HuH-7 (cell line): ENCODE data around the gene CIB4.

Source experiments
- DNase-seq: peaks from one replicate; pipeline ENCODE4 v3.0.0; 2011; ENCODE audit warnings: low spot score

CIB4 gene

DNA sequence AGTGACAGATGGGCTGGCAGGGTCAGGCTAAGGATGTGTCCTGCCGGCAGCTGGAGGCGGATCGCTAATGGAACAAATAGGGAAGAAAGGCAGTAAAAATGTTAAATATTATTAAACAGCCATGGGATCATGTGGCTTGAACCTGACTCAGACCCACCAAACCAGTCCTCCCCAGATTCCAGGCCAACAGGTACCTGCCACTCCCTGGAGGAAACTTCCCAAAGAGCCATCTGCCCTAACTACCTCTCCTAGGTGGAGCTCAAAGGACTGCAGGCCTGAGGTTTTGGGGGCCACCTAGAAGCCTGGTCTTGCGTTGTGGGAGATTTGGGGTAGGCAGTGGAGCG, 34.3 kb downstream of the CIB4 start:
- no peak for DNase-seq

DNA sequence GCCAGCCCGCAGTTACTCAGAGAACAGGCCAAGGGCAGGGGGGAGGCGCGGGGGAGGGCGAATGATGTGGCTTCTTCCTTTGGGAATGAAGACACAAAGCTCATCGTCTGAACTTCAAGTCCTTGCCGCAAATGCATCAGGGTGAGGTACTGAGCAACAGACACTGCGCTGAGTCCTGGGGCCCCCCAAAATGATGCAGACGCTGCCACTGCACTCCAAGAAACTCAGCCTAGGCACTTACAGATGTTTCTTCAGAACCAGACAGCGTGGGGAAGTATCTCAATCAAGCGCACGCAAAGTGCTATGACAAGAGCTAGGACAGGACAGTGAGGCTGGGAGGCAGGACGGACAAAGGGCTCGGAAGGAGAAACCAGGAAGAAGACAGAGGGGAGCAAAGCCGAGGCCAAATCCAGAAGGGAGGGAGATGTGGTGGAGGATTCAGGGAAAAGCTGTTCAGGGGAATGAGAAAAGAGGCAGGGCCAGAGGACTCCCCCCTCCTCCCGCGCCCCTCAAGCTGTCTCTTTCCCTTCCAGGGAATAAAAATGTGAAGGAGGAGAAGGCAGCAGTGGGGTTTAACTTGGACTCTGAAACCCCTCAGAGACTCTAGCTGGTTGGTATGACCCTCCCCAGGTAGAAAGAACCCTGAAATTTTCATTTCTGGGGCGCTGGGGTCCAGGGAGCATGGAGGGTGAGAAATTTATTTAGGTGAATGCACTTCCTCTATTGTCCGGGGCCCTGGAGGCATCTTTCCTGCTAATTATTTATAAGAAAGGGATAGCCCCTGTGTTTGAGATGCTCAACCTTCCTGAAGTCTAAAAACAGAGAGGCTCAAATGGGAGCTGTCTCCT, 34.9 kb downstream of the CIB4 start:
- DNase-seq: no peak

DNA sequence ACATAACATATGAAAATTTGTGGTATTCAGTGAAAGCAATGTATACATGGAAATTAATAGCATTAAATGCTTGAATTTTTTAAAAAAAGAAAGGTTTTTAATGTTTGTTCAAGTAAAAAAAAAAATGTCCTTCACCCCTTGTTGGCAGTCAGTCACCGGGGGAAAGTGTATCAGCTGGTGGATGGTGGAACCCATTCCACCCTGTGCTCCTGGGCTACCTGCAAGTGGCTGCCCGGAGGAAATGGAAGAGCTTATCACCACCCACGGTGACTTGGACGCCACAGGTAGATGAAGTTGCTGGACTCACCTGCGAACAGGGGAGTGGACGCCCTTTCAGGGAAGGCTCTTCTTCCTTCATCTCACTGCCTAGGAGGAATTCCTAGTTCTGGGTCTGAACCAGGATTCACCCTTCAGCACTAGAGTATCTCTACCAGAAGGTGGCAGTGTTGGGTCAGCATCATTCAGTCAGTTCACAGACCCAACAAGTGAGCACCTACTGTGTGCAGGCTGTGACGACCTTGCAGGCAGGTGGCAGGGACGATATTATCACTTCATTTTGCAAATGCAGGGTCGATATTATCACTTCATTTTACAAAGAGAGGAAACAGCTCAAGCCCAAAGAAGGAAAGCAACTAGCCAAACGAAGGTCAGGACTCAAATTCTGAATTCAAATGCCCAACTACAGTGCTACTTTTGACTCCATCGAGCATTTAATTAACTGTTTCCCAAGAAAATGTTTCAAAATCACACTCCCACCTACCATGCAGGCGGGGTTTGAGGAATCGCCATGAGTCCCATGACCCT, 35.8 kb downstream of the CIB4 start:
- peak; percentile 48 for DNase-seq

DNA sequence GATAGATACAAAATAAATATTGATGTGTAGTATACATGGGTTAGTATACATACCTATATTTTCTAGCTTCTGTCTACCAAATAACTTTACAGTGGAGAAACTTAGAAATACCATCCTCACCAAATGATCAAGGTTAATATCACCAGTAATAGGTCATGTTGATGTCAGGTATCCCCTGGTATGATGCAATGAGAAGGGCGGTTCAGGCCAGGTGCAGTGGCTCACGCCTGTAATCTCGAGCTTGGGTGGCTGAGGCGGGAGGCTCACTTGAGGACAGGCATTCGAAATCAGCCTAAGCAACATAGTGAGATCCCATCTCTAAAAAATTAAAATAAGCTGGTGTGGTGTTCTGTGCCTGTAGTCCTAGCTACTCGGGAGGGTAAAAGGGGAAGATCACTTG, 38.6 kb downstream of the CIB4 start:
- DNase-seq: no peak

DNA sequence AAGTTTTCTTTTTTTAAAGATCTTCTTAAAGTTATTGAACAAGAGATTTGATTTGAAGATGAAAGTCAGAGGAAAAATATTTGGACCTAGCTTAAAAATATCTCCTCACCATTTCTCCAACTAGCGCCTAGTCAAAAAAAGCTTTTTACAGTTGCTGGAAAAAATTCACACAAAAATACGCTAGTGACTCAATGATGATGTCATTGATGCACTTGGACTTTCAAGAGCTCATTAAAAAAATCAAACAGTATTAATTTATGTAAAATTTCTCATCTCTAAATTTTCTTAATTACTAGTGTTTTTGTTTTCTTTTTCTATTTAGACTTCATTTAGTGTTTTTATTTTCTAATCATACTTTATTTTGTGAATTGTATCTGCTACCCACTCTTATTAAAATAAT, 41.8 kb downstream of the CIB4 start:
- no peak for DNase-seq

DNA sequence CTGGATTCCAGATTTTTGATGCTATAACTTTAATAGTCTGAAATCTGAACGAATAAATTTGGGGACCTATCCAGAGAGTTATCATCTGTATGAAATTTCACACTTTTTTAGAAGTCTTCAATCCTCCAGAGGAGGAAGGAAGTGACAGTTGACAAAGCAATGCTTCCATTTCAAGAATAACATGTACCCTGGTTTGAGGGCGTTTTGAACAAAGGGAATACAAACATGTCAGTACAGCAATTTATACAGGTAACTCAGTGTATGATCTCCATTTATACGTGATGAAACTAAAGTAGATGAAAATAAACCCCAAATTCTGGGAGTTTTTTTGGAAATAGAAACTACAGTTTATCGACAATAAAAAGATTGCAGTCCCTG, 42.2 kb downstream of the CIB4 start:
- DNase-seq: no peak

DNA sequence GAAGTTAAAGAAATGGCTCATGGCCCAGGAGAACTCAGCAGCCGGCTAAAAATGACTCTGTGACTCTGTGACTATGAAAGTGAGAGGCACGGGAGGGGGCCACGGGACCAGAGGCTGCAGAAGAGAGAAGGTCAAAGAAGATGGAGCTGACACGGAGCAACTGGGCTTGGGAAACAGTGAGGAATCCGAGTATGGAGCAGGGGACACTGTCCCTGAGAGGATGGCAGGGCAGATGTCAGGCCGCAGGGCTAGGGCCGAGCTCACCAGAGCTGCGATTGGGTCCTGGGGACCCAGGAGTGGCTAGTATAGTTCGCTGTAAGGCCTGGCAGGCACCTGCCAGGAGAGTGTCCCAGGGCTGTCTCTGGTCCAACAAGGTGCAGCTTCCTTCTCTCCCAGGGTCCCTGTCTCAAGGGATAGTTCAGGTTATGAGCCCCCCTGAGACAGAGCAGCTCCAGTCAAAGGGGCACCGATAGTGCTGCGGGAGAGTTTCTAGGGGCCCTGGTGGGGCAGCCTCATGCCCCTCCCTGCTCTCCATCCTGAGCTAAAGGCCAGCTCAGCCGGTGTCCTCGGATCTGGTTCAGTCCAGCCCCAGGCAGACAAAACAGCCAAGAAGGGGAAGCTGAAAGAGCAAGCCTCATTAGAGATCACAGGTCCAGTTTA, 42.7 kb downstream of the CIB4 start:
- no peak for DNase-seq

DNA sequence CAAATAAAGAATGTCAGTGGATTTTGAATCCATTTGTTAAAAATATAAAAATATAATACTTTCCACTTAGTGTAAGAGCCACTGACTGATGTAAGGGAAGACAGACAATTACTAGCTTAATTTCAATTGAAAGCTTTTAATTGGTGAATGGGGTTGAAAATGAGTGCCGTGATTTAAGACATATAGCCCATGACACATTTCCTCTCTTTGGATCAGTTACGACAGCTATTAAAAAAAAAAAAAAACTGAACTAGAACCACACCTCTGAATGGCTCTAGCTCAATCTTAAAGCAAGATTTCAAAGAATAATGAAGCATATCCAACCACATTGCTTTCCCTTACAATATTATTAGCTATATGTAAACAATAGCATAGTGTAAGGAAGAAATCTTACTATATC, 44.0 kb downstream of the CIB4 start:
- no peak for DNase-seq

DNA sequence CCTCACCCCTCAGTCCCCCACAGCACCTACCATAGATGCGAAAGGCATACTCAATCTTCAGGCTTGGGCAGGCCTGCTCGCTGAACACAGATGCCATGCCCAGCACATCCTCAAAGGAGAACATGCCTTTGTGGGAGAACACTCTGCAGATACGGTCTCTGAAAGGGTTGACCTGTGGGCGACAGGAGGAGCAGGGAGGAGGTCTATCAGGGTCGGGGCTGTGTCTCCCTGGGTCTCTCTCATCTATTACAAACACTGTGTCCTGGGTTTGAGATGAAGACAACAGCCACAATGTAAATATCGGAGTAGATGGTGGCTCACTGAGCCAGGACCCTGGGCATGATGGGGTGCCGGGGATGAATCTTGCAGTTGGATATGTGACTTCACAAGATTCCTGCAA, 46.0 kb downstream of the CIB4 start:
- DNase-seq: no peak

DNA sequence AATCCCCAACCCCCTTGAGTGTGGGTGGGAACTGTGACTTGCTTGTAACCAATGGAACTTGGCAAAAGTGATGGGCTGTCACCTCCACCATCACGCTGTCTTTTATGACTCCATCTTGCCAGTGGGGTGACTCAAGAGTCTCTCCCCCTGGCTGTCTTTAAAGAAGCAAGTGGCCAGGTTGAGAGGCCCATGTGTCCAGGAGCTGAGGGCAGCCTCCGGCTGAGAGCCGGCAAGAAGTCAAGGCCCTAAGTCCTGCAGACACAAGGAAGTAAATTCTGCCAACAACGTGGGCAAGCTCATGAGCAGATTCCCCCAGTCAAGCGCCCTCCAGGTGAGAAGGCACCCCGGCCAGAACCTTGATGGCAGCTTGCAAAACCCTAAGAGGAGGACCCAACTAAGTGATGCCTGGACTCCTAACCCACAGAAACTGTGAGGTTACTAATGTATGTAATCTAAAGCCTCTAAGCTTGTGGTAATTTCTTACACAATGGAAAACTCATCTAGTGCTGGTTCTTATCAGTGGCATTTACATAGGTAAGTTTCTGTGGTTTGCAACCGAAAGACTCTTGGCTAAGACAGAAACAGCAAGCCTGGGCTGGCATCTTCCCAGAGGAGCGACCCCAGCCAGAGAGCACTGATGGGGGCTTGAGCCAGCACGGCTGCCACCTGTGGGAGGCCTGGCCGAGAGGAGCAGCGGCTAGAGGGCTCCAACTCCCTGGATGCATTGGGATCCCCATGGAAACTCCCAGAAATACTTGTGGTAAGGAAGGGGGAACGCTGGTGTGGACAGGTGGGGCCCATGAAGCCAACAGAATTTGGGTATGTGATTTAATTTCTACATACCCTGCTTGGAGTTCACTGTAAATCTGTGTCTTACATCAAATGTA, 49.3 kb downstream of the CIB4 start:
- DNase-seq: no peak

DNA sequence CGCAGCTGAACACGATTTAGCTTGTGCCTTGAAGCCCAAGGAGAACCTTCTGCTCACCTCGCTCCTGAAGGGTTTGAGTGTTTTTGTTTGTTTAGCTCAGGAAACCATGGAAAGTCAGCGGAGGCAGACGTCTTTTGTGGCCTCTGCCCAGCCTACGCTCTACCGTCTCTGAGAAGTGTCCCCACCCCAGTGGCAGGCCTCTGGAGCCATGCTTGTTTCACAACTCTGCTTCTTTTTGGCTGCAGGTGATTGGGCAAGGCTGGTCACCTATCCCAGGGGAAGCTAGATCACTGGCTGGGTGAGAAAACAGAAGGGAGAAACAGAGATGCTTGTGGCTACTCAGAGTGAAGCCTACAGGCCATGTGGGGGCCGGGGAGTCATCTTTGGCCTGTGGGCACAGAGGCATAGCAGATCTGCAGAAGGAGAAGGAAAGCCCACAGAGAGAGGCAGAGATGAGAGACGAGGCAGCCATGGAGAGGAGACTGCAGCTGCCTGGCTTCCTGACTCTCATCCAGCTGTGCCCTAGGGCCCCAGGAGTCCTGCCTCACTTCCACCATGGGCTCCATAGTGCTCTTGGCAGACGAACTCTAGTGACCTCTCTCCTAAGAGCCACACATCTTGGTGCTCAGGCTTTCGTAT, 50.1 kb downstream of the CIB4 start:
- no peak for DNase-seq

DNA sequence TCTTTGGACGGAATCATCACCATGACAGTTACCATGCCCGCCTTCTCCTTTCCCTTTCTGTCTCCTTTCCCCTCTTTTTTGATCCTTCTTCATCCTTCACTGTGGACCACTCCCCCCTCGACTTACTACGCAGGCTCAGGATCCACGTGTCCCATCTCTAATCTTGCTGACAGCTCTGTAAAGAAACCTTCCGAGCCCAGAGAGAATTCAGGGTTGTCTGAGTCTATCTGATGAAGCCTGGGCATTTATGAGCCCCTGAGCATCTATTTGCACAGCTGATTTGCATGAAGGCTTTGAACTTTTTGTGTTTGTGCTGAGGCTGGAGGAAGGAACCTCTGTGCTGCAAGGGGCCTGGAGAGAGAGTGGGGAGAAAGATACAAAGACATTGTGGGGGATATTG, 50.7 kb downstream of the CIB4 start:
- DNase-seq: no peak

DNA sequence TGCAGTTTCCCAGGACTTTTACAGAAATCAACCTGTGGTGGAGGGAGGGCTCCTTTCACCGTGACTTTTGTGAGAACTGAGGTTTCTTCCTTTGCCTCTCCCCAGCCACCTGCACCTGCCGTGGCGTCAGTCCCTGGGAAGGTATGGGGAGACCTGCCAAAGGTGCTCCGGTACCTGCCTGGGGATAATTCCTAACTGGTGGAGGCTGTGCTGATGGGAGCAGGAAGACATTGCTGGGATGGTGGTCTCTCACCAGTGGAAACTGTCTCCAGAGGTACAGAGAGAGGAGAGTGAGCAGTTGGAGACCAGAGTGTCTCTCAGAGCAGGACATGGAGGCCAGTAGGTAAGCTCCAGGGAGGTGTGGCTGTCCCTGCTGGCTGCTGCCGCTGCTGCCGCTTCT, 52.6 kb downstream of the CIB4 start:
- no peak for DNase-seq

DNA sequence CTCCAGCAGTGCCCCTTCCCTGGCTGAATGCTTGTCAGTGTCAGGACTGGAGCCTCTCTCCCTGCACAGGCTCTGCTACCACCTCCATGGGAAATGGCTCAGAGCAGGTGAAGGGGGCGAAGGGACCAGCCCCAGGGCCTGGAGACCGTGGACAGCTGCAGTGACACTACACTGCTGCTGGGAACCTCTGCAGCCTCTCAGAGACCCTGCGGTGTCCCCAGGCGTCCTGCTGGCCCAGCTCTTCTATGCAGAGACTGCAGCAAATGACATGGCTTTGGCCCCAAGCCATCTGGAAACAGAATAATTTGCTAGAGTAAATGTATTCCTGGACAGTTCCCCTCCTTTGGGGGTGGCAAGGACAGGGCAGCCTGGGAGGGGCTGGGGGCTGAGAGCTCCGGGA, 53.2 kb downstream of the CIB4 start:
- no peak for DNase-seq

DNA sequence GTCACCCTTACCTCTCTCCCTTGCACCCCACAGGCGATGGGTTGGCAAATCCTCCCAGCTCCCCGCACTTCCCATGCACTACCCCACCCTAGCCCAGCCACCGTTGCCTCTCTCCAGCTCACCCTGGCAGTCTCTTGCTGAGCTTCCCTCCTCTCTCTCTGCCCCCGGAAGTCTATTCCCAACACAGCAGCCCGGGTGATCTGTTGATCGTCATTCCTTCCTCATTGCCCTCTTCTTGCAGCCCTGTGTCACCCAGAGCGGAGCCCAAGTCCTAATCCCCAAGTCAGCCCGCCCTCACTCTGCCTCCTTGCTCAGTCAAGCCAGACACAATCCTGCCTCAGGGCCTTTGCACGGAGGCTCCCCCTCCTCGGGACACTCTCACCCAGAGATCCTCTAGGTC, 55.2 kb downstream of the CIB4 start:
- no peak for DNase-seq

DNA sequence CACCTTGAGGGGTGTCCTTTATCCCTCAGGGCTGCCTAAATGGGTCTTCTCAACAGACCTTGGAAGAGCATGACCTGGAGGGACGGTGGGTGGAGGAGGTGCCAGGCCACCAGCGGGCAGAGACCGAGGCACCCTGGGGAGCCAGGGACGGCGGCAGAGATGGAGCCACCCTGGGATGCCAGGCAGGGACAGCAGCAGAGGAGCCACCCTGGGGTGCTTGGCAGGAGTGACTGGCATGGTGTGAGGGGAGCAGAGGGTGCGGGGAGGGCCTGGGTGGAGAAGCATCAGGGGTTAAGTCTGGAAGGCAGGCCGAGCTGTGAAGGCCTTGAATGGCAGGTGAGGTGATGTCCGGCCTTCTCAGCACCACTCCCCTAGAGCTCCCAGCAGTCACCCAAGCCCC, 56.1 kb downstream of the CIB4 start:
- no peak for DNase-seq

DNA sequence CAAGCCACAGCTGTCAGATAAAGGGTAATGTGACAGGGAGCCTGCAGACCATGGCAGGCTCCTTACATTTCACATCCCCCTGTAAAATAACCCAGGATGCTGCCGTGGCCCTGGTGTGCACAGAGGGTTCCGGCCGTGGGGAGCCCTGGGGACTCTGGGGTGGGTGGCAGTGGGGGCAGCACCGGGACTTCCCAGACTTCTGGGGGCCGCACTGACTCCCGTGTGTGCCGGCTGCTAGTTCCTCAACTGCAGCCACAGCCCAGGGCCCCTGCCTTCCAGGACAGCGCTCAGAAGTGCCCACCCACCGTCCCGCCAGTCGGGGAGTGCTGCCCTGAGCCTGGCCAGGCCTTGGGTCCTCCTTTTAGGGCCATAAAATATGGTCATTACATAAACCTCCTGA, 56.5 kb downstream of the CIB4 start:
- DNase-seq: no peak

DNA sequence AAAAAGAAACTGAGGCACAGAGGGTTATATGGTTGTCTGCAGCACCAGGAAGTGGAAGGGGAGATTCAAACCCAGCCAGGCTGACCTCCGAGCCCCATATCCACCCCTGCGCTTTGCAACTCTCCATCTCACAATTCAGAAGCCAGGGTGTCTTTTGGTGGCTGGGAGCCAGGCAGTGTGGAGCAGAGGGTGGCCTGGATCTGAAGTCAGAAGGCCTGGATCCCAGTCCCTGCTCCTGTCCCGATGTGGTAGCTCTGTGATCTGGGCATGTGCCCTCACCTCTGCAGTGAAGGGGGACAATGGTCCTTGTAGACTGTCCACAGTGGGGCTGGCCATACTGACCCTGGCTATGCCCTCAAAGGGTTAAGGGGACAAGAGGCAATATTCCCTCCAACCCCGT, 57.0 kb downstream of the CIB4 start:
- no peak for DNase-seq

DNA sequence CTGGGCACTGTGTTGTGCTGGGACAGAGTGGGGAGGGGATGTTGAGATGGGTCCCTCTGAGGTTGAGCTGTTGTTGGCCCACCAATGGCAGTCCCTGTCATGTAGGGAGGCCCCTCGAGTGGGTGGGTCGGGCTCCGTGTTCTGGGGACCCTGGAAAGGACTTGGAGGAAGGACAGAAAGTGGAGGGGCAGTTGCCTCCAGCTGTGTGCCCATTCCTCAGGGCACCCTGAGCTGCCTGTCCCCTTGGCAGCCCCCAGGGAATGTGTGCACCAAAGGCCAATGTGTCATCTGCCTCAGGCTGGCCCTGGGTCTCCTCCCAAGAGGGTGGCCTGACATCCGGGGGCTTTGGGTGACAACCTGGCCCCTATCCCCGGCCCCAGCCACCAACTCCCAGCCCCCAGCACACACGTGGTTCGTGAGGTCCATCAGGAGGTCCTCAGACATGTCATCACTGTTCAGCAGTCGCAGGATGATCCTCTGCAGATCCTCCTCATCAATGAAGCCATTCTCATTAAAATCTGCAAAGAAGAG, 57.7 kb downstream of the CIB4 start:
- DNase-seq: no peak

DNA sequence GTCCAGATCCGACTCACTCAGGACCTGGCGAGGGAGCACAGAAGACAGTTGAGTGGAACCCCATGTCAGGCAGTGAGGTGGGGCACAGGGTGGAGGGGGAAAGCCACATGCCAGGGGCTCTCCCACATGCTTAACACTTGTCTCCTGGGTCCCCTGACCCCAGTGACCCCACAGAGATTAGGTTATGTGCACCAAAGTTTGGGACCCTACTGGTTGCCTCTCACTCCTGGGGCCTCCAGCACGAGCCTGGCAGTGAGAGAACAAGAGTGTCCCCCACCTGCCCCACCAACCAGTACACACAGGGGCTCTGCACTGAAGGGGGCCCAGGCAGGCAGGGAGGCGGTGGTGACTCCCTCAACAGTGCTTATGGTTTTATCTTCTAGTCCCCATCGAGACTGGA, 58.3 kb downstream of the CIB4 start:
- no peak for DNase-seq
